Uterus (tissue), 2 donors: ENCODE data around the gene GNA14.

Source experiments
- CTCF ChIP-seq, 4 experiments: fragments of 200-600 bp in 2 of 4; fragments of 450-650 bp in 2 of 4; sonication (generic) in 2 of 4; IDR thresholded peaks; one replicate each; pipeline ENCODE4 v1.5.1; 2016 to 2019; ENCODE audit warnings: antibody characterized with exemption in 4 of 4, mild to moderate bottlenecking in 2 of 4, moderate library complexity in 1 of 4
- POLR2A ChIP-seq, 2 donors: fragments of 450-650 bp; IDR thresholded peaks; one replicate each; pipeline ENCODE4 v1.6.1; 2016; ENCODE audit warnings: antibody characterized with exemption in 2 of 2, mild to moderate bottlenecking in 1 of 2, moderate library complexity in 1 of 2

- no peak for TF ChIP-seq CTCF (IDR thresholded peaks at IDR 0.05)
- no peak for TF ChIP-seq POLR2A (IDR thresholded peaks at IDR 0.05)
Observed at GRCh38 chr9:77451507-77451906, 196.6 kb downstream of the GNA14 start.
